ENCODE data around the gene NECTIN4. TPM values are rescaled to one million over a fixed set of nuclear protein-coding genes. Genes with fewer than 3 reads are reported as not detected.
A peak's percentile ranks its signal among the peaks of the same experiment; 100 is the strongest.

NECTIN4 gene
- total and polyA plus RNA-seq, 2 of the 13 experiments (the other 11 are each of a cell fraction or from before 2014, with no cell fraction given), result 5.9 to 12.4 TPM

DNA sequence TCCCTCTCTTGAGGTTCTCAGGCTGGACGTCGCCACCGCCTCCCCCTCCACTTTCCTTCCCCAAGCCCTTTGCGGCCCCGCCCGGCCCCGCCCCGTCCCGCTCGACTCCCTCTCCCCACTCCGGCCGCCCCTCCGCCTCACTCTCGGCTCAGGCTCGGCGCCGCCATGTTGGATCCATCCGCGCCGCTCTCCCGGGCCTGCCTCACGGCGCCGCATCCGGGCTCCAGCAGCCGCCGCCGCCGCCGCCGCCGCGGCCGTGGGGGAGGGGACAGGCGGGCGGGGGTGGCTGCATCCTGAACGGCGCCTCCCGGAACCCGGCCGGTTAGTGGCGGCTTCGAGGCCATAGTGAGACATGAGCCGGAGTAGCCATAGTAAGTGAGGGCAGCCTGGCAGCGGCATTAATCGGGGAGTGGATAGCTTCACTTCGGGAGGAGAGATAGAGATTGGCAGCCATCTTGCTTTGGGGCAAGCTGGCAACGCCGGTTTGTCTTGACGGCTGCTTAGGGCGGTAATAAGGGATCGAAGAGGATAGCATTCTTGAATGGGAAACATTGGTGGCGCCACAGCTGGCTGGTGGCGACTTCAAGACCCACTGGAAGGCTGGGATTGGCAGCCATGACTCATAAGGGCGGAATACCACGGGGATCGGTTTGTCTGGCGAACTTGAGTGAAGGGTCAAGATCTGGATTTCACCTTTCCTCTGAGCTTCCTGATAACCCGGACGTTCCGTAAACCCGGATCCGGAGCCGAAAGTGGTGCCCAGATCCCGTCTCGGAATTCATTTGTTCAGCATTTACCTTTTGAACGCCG, 43.3 kb upstream of the NECTIN4 start, which contains the start of gene DEDD (continued):
- TF ChIP-seq HES4 (CRISPR knock-in tag; IDR thresholded peaks at IDR 0.05; ENCODE audit: borderline replicate concordance) (no peak), ERF (CRISPR knock-in tag; IDR thresholded peaks at IDR 0.05) (no peak), TCF7L2 (IDR thresholded peaks at IDR 0.05; ENCODE audit: low read depth, low read length) (no peak), NCOR1 (IDR thresholded peaks at IDR 0.05; ENCODE audit: borderline replicate concordance, low read length) (no peak), ZNF556 (CRISPR knock-in tag; IDR thresholded peaks at IDR 0.05; ENCODE audit: borderline replicate concordance) (peak; percentile 56; the same call in 1 of the 2 replicates), ZNF446 (CRISPR knock-in tag; IDR thresholded peaks at IDR 0.05) (no peak), SRSF1 (optimal IDR thresholded peaks at IDR 0.05; ENCODE audit: low read depth, low read length) (no peak), SMAD1 (CRISPR knock-in tag; IDR thresholded peaks at IDR 0.05; ENCODE audit: borderline replicate concordance, low read depth) (0 out of 2 replicates have a peak, but pooled peaks have one; percentile 22), ZNF792 (CRISPR knock-in tag; IDR thresholded peaks at IDR 0.05) (no peak), ZNF160 (CRISPR knock-in tag; IDR thresholded peaks at IDR 0.05) (peak; percentile 44; the same call in 1 of the 2 replicates), EED (CRISPR knock-in tag; IDR thresholded peaks at IDR 0.05) (0 out of 2 replicates have a peak, but pooled peaks have one; percentile 44), MEIS1 (CRISPR knock-in tag; IDR thresholded peaks at IDR 0.05; ENCODE audit: borderline replicate concordance) (no peak), ARHGAP35 (CRISPR knock-in tag; IDR thresholded peaks at IDR 0.05; ENCODE audit: borderline replicate concordance) (no peak), ZNF557 (CRISPR knock-in tag; IDR thresholded peaks at IDR 0.05) (no peak), ZBTB7A (CRISPR knock-in tag; IDR thresholded peaks at IDR 0.05) (no peak), ZNF563 (CRISPR knock-in tag; IDR thresholded peaks at IDR 0.05) (no peak; the same call in 1 of the 2 replicates), BRCA1 (CRISPR knock-in tag; IDR thresholded peaks at IDR 0.05) (no peak), PRPF4 (IDR thresholded peaks at IDR 0.05; ENCODE audit: low read depth, low read length, poor library complexity, severe bottlenecking) (peak; percentile 59), CBFB (CRISPR knock-in tag; IDR thresholded peaks at IDR 0.05) (peak; percentile 13; the same call in 1 of the 2 replicates)
- TF ChIP-seq, protein P1, sequence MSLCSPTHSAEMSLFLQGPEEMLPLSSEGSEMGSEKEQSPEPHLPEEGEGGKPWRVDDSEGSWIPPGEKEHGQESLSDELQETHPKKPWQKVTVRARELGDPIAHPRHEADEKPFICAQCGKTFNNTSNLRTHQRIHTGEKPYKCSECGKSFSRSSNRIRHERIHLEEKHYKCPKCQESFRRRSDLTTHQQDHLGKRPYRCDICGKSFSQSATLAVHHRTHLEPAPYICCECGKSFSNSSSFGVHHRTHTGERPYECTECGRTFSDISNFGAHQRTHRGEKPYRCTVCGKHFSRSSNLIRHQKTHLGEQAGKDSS (CRISPR knock-in tag; IDR thresholded peaks at IDR 0.05; ENCODE audit: borderline replicate concordance, low read depth), result no peak
- TF ChIP-seq, protein P2, sequence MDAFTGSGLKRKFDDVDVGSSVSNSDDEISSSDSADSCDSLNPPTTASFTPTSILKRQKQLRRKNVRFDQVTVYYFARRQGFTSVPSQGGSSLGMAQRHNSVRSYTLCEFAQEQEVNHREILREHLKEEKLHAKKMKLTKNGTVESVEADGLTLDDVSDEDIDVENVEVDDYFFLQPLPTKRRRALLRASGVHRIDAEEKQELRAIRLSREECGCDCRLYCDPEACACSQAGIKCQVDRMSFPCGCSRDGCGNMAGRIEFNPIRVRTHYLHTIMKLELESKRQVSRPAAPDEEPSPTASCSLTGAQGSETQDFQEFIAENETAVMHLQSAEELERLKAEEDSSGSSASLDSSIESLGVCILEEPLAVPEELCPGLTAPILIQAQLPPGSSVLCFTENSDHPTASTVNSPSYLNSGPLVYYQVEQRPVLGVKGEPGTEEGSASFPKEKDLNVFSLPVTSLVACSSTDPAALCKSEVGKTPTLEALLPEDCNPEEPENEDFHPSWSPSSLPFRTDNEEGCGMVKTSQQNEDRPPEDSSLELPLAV (CRISPR knock-in tag; conservative IDR thresholded peaks at IDR 0.05; ENCODE audit: low read depth), result no peak
- TF ChIP-seq, protein P3, sequence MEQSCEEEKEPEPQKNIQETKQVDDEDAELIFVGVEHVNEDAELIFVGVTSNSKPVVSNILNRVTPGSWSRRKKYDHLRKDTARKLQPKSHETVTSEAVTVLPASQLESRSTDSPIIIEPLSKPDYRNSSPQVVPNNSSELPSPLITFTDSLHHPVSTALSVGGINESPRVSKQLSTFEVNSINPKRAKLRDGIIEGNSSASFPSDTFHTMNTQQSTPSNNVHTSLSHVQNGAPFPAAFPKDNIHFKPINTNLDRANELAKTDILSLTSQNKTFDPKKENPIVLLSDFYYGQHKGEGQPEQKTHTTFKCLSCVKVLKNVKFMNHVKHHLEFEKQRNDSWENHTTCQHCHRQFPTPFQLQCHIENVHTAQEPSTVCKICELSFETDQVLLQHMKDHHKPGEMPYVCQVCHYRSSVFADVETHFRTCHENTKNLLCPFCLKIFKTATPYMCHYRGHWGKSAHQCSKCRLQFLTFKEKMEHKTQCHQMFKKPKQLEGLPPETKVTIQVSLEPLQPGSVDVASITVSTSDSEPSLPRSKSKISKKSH (CRISPR knock-in tag; IDR thresholded peaks at IDR 0.05; ENCODE audit: borderline replicate concordance), result no peak

All from HepG2 (cell line).